MM.1S (cell line): ENCODE measurements around the gene BIRC5.

Experiments used
- DNase-seq: peaks from one replicate; pipeline ENCODE4 v3.0.0-alpha.2; 2015
- H2AFZ ChIP-seq: fragments of 300-600 bp; sonication (generic); 2 replicates; pipeline ENCODE4 v1.6.0; 2016; ENCODE audit warnings: antibody characterized with exemption, low read length
- H3F3A ChIP-seq: fragments of 300-600 bp; sonication (generic); 2 replicates; pipeline ENCODE4 v1.6.1; 2016; ENCODE audit warnings: mild to moderate bottlenecking, antibody characterized with exemption, low read length, moderate library complexity, mixed read lengths; ENCODE audit not compliant: insufficient read depth
- H3K27ac ChIP-seq: fragments of 300-600 bp; sonication (generic); 2 replicates; pipeline ENCODE4 v1.5.1; 2016; ENCODE audit warnings: mild to moderate bottlenecking, low read length
- H3K27me3 ChIP-seq: fragments of 300-600 bp; sonication (generic); replicated peaks from 2 replicates; pipeline ENCODE4 v1.6.0; 2016; ENCODE audit warnings: low read length; ENCODE audit not compliant: insufficient read depth
- H3K36me3 ChIP-seq: fragments of 300-600 bp; sonication (generic); replicated peaks from 2 replicates; pipeline ENCODE4 v1.6.1; 2016; ENCODE audit warnings: mild to moderate bottlenecking, low read length, mixed read lengths; ENCODE audit not compliant: insufficient read depth
- H3K4me1 ChIP-seq: fragments of 300-600 bp; sonication (generic); 2 replicates; pipeline ENCODE4 v1.6.1; 2016; ENCODE audit warnings: low read length, mixed read lengths
- H3K4me2 ChIP-seq: fragments of 300-600 bp; sonication (generic); 2 replicates; pipeline ENCODE4 v1.6.0; 2016; ENCODE audit warnings: low read depth, low read length
- H3K4me3 ChIP-seq: fragments of 300-600 bp; sonication (generic); 2 replicates; pipeline ENCODE4 v1.5.1; 2016; ENCODE audit warnings: low read length, mixed read lengths
- H3K79me2 ChIP-seq: fragments of 300-600 bp; sonication (generic); 2 replicates; pipeline ENCODE4 v1.6.1; 2016; ENCODE audit warnings: mixed run types, low read length, mixed read lengths
- H3K9ac ChIP-seq: fragments of 300-600 bp; sonication (generic); 2 replicates; pipeline ENCODE4 v1.6.1; 2016; ENCODE audit warnings: low read length, mixed read lengths
- H3K9me2 ChIP-seq: fragments of 300-600 bp; sonication (generic); replicated peaks from 2 replicates; pipeline ENCODE4 v1.6.1; 2016; ENCODE audit warnings: mild to moderate bottlenecking, low read length, mixed read lengths; ENCODE audit not compliant: insufficient read depth
- H3K9me3 ChIP-seq: fragments of 300-600 bp; sonication (generic); replicated peaks from 2 replicates; pipeline ENCODE4 v1.6.1; 2016; ENCODE audit warnings: mild to moderate bottlenecking, low read length, mixed read lengths; ENCODE audit not compliant: insufficient read depth
- H4K20me1 ChIP-seq: fragments of 300-600 bp; sonication (generic); 2 replicates; pipeline ENCODE4 v1.6.1; 2016; ENCODE audit warnings: mild to moderate bottlenecking, low read length, moderate library complexity, mixed read lengths; ENCODE audit not compliant: insufficient read depth
- EZH2 ChIP-seq: fragments of 300-600 bp; sonication (generic); optimal IDR thresholded peaks from 2 replicates; pipeline ENCODE3; 2017; ENCODE audit warnings: low read depth, mild to moderate bottlenecking, antibody characterized with exemption, low read length, mixed read lengths
- EZH2phosphoT487 ChIP-seq: fragments of 300-600 bp; sonication (generic); IDR thresholded peaks from 2 replicates; pipeline ENCODE4 v1.6.1; 2018; ENCODE audit warnings: antibody characterized with exemption, low read length
- TF ChIP-seq, protein P1 (sequence below): fragments of 300-600 bp; sonication (generic); IDR thresholded peaks from 2 replicates; pipeline ENCODE4 v1.5.1; 2016; ENCODE audit warnings: antibody characterized with exemption, low read length, mixed read lengths

Gene BIRC5

DNA sequence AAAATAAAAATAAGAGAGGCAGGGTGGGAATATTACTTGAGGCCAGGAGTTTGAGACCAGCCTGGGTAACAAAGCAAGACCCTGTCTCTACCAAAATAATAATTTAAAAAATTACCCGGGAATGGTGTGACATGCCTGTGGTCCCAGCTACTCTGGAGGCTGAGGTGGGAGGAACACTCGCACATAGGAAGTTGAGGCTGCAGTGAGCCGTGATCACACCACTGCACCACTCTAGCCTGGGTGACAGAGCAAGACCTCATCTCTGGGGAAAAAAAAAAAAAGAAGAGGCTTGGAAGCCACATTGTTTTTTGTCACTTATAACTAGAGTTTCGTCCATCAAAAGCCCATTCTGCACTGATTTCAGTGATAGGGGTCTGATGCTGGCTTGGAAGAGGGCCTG is 14.1 kb downstream of the BIRC5 start:
- Histone ChIP-seq H3K4me3 (no peak overlapping the region), H3K9ac (no peak overlapping the region), H3F3A (0 out of 2 replicates have a peak, but pooled peaks cover 15% of the 10 kb centered on the region), H2AFZ (no peak overlapping the region), H3K27ac (no peak overlapping the region), H3K9me3 (no peaks in the 10 kb centered on the region), H3K4me2 (no peak overlapping the region), H3K9me2 (no peaks in the 10 kb centered on the region), H3K4me1 (no peaks in the 10 kb centered on the region), H3K79me2 (no peaks in the 10 kb centered on the region), H3K36me3 (0 out of 2 replicates have a peak, but pooled peaks cover 3% of the 10 kb centered on the region), H4K20me1 (no peaks in the 10 kb centered on the region), H3K27me3 (peaks cover 31% of the 10 kb centered on the region)
- no peak for DNase-seq
- TF ChIP-seq EZH2, result no peak
- TF ChIP-seq, protein P1, sequence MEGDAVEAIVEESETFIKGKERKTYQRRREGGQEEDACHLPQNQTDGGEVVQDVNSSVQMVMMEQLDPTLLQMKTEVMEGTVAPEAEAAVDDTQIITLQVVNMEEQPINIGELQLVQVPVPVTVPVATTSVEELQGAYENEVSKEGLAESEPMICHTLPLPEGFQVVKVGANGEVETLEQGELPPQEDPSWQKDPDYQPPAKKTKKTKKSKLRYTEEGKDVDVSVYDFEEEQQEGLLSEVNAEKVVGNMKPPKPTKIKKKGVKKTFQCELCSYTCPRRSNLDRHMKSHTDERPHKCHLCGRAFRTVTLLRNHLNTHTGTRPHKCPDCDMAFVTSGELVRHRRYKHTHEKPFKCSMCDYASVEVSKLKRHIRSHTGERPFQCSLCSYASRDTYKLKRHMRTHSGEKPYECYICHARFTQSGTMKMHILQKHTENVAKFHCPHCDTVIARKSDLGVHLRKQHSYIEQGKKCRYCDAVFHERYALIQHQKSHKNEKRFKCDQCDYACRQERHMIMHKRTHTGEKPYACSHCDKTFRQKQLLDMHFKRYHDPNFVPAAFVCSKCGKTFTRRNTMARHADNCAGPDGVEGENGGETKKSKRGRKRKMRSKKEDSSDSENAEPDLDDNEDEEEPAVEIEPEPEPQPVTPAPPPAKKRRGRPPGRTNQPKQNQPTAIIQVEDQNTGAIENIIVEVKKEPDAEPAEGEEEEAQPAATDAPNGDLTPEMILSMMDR, result no peak
- TF ChIP-seq EZH2phosphoT487, result no peak

DNA sequence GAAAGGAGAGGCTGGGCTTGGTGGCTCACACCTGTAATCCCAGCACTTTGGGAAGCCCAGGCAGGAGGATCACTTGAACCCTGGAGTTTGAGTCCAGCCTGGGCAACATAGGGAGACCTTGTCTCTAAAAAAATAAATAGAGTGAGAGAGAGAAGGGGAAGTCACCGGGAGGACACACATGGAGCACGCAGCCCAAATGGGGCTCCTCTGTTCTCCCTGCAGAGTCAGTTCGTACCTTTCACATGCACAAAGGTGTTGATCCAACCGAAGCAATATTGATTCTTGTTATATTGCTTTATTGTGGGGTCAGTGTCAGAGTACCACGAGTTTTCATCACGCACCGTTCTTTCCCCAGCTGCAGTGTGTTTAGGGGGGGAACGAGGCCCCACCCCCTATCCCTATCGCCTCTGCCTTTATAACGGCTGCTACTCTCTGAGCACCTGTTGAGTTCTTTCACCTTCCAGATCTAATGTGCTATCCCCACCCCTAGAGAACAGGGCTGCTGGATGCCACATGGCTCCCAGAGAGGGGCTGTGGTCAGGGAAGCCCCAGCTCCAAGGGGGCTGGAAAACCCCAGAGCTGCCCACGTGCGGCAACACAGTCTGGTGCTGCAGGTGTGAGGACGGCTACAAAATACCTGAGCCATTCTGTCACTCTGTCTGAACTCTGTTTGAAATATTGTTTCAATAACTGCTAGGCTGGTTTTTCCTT is 16.4 kb downstream of the BIRC5 start:
- Histone ChIP-seq H2AFZ (no peak overlapping the region), H3K36me3 (no peaks in the 10 kb centered on the region), H4K20me1 (no peaks in the 10 kb centered on the region), H3K4me1 (no peaks in the 10 kb centered on the region), H3K9me3 (no peaks in the 10 kb centered on the region), H3K79me2 (no peaks in the 10 kb centered on the region), H3K4me2 (no peak overlapping the region), H3K9me2 (no peaks in the 10 kb centered on the region), H3F3A (0 out of 2 replicates have a peak, but pooled peaks cover 10% of the 10 kb centered on the region), H3K27ac (no peak overlapping the region), H3K9ac (no peak overlapping the region), H3K4me3 (no peak overlapping the region), H3K27me3 (peaks cover 34% of the 10 kb centered on the region)
- DNase-seq, result no peak
- TF ChIP-seq EZH2phosphoT487 (no peak), EZH2 (no peak)
- TF ChIP-seq, protein P1, result no peak

DNA sequence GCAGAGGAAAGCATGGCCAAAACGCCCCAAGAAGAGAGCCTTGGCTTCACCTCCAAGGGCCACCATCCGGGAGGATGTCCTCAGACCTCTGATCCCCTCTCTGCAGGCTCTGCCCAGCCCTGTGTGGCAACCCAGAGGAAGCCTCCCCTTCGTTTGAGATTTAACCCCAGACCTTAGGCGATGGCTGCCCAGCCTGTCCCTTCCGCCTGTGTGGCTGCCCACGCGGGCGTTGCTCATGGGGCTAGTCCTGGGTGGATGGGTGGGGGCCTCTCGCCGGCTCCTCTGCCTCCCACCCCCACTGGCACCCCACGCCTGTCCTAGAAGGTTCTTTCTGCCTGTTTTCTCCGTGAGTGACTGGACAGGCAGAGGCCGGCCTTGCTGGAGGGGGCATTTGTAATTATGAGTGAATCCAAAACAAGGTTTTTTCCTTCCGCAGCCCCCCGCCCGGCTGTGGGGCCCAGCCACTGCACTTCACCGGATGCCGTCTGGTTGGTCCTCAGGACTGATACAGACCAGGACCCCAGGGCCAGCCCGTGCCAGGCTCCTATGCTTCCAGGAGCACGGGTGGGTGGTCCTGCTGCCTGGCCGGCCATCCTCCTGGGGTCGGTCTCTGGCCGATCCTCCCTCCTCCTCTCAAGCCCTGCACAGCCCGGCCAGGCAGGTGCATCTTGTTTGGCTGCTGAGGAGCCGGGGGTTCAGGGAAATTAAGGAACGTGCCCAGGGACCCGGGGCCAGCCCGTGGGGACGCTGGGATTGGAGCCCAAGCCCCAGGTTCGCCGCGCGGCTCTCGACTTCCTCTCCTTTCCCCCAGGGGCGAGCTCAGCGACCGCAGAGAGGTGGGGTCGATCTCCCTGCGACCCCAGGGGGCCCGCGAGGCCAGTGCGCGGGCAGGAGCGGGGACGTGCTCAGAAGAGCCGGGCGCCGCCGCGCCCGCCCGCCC is 17.2 kb downstream of the BIRC5 start, which contains the start of gene TMEM235:
Gene TMEM235, plus strand, starts transcription at position 636 of the 940 bp plus-strand sequence. CDS start 393 bp downstream, outside the sequence.
- Histone ChIP-seq H3K27me3 (peaks cover 34% of the 10 kb centered on the region), H3K4me3 (no peak within 1 kb of the TSS), H3K9me2 (no peaks in the 10 kb centered on the region), H3K9me3 (no peaks in the 10 kb centered on the region), H2AFZ (no peak within 1 kb of the TSS), H3K27ac (no peak within 1 kb of the TSS), H3K79me2 (no peaks in the 10 kb centered on the region), H3F3A (0 out of 2 replicates have a peak, but pooled peaks cover 2% of the 10 kb centered on the region), H3K4me2 (no peak within 1 kb of the TSS), H3K4me1 (no peaks in the 10 kb centered on the region), H4K20me1 (no peaks in the 10 kb centered on the region), H3K9ac (no peak within 1 kb of the TSS), H3K36me3 (no peaks in the 10 kb centered on the region)
- no peak for DNase-seq
- TF ChIP-seq EZH2phosphoT487 (no peak), EZH2 (no peak)
- TF ChIP-seq, protein P1, result no peak
